Effector memory CD8-positive, alpha-beta T cell (primary cell): ENCODE data around the gene GALNTL6.
"Not testable (repeated sequence)": the region's sequence is repeated elsewhere in the genome, so short reads cannot be mapped to it uniquely, and the experiment has no call there.

Source experiments
- ATAC-seq: fragments of 150-1000 bp; cut with Tn5 transposase; replicated peaks from 2 replicates; pipeline ENCODE4 v1.10.0; 2021; ENCODE audit warnings: mild to moderate bottlenecking, moderate library complexity
- DNase-seq, 3 experiments: peaks; one replicate each; pipeline ENCODE4 v3.0.0; 2021
- H3K27ac Mint-ChIP-seq, 2 donors: one replicate each; pipeline ENCODE4 v1.8.0; 2022; ENCODE audit warnings: mild to moderate bottlenecking in 2 of 2, mixed read lengths in 2 of 2, moderate library complexity in 2 of 2
- H3K27me3 Mint-ChIP-seq, 2 donors: one replicate each; pipeline ENCODE4 v1.8.0; 2022; ENCODE audit warnings: mixed read lengths in 2 of 2
- H3K36me3 Mint-ChIP-seq: one replicate; pipeline ENCODE4 v1.8.0; 2022; ENCODE audit warnings: mild to moderate bottlenecking, moderate library complexity, mixed read lengths; ENCODE audit not compliant: insufficient read depth
- H3K4me1 Mint-ChIP-seq, 2 donors: one replicate each; pipeline ENCODE4 v1.8.0; 2022; ENCODE audit warnings: low read depth in 2 of 2, mixed read lengths in 2 of 2
- H3K4me3 Mint-ChIP-seq, 2 donors: one replicate each; pipeline ENCODE4 v1.8.0; 2022; ENCODE audit warnings: mild to moderate bottlenecking in 2 of 2, mixed read lengths in 2 of 2, moderate library complexity in 2 of 2
- H3K9me3 Mint-ChIP-seq, 2 donors: one replicate each; pipeline ENCODE4 v1.8.0; 2022; ENCODE audit warnings: mixed read lengths in 2 of 2

Gene GALNTL6

DNA sequence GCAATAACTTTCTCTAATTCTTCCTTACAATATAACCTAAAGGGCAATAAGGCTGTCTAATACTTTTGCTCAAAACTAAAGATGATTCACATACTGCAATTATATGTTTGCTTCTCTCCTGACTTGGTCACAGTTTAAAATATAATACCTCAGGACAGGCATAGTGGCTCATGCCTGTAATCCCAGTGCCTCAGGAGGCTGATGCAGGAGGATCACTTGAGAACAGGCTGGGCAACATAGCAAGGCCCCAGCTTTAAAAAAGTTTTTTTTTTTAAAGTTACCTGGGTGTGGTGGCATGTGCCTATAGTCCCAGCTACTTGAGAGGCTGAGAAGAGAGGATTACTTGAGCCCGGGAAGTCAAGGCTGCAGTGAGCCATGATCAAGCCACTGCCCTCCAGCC is 1125.7 kb downstream of the GALNTL6 start:
- no peak for ATAC-seq
- no peaks in the 10 kb centered on the region for H3K4me1 Mint-ChIP-seq

DNA sequence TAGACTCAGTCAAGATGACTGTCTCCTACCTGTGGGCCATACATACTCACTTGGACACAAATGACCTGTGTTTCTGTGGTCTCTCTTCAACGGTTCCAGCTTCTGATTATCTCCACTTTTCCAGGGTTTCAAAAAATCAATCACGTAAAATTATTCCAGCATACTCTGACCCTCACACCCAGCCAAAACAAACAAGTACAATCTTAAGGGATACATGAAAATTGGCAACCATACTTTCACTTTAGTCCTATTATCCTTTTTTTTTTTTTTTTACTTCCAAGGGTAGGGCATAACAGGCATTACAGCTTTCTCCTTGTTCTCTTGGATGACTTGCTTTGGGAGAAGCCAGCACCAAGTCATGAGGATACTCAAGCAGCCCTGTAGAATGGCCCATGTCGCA is 1129.6 kb downstream of the GALNTL6 start:
- DNase-seq (no peak), ATAC-seq (no peak)
- Mint-ChIP-seq H3K4me1 (no peaks in the 10 kb centered on the region), H3K36me3 (no peaks in the 10 kb centered on the region), H3K27me3 (peaks cover 0 to 6% of the 10 kb centered on the region in 2 donors), H3K9me3 (no peaks in the 10 kb centered on the region), H3K4me3 (no peak overlapping the region), H3K27ac (no peak overlapping the region)

More for the DNA sequence above, 1125.7 kb downstream of the GALNTL6 start:
- Mint-ChIP-seq H3K27ac (no peak overlapping the region), H3K36me3 (no peaks in the 10 kb centered on the region), H3K4me3 (no peak overlapping the region), H3K27me3 (peaks cover 0 to 6% of the 10 kb centered on the region in 2 donors), H3K9me3 (no peaks in the 10 kb centered on the region)
- no peak for DNase-seq

DNA sequence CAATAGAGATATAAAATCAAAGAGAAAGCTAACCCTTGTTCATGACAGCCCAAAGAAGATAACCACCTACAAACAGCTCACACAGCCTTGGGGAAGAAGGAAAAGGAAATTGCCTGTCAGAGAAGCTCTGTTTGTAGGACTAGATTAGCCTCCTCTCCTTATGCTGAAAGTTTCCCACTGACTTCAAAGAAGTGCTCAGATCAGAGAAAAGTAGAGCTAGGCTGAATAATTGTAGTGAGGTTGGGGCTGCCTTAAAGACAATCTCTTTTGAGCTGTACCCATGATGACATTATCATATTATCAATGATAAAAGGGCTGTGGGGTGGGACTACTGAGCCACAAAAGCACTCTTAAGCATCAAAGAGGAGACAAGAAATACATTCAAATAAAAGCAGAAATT is 1132.4 kb downstream of the GALNTL6 start:
- no peak for ATAC-seq
- Mint-ChIP-seq H3K36me3 (no peaks in the 10 kb centered on the region), H3K27me3 (peaks cover 5 to 6% of the 10 kb centered on the region in 2 donors), H3K4me3 (no peak overlapping the region), H3K27ac (no peak overlapping the region), H3K9me3 (no peaks in the 10 kb centered on the region), H3K4me1 (no peaks in the 10 kb centered on the region)
- DNase-seq: no peak

DNA sequence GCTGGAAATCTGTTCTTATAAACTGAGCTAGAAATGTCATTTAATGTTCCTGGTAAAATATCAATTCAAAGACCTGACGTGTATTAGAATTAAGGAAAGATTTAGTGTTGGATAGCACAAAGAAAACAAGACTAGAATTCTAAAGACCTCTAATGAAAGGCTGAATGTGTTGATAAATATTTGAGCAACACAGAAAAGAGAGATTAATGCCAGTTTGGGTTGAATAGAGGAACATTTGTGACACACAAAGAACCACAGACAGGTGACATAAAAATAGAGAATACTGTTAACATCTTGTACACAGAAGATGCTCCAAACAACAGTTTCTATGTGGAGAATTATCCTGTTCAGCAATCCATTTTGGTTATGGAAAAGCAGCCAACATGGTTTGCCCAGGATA is 1133.3 kb downstream of the GALNTL6 start:
- Mint-ChIP-seq H3K9me3 (no peaks in the 10 kb centered on the region), H3K4me1 (no peaks in the 10 kb centered on the region), H3K27ac (no peak overlapping the region), H3K27me3 (peaks cover 3 to 5% of the 10 kb centered on the region in 2 donors), H3K4me3 (no peak overlapping the region), H3K36me3 (no peaks in the 10 kb centered on the region)
- DNase-seq: no peak
- no peak for ATAC-seq

DNA sequence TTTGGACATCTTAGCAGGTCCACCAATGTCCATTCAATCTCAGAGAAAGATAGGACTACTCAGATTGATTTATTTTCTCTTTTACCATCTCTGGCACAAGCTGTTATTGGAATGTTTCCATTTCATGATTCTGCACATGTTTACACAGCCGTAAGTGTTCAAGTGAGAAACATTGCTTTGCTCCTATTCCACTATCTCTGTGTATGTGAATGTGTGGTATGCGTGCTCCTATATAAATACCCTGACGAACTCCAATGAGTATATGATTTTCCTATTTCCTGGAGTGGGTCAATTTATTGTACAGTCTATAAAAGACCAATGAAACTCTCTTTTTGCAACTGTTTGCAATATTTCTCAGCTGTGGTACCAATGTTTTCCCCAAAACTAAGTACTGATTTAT is 1134.4 kb downstream of the GALNTL6 start:
- Mint-ChIP-seq H3K27ac (no peak overlapping the region), H3K9me3 (no peaks in the 10 kb centered on the region), H3K4me1 (no peaks in the 10 kb centered on the region), H3K36me3 (no peaks in the 10 kb centered on the region), H3K27me3 (peaks cover 0 to 5% of the 10 kb centered on the region in 2 donors), H3K4me3 (no peak overlapping the region)
- ATAC-seq: no peak
- DNase-seq: no peak

DNA sequence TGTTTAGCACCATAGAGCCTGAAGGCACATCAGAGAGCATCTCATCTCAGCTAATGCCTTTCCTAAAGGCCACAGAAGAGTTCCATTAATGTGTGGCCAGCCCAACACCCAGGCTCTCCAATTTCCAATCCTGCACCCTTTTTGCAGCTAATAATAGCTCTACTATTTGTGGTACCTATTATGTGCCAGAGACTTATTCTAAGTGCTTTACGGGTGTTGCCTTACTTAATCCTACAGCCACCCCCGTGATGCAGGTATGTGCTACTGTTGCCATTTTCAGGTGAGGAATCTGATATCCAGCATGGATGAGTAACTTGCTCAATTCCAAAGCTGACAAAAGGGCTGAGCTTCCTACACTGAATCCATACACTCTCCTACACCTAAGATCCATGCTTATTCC is 1137.8 kb downstream of the GALNTL6 start:
- Mint-ChIP-seq H3K36me3 (no peaks in the 10 kb centered on the region), H3K4me3 (no peak overlapping the region), H3K27ac (no peak overlapping the region), H3K27me3 (peaks cover 0 to 5% of the 10 kb centered on the region in 2 donors), H3K9me3 (no peaks in the 10 kb centered on the region), H3K4me1 (no peaks in the 10 kb centered on the region)
- DNase-seq: no peak
- no peak for ATAC-seq

DNA sequence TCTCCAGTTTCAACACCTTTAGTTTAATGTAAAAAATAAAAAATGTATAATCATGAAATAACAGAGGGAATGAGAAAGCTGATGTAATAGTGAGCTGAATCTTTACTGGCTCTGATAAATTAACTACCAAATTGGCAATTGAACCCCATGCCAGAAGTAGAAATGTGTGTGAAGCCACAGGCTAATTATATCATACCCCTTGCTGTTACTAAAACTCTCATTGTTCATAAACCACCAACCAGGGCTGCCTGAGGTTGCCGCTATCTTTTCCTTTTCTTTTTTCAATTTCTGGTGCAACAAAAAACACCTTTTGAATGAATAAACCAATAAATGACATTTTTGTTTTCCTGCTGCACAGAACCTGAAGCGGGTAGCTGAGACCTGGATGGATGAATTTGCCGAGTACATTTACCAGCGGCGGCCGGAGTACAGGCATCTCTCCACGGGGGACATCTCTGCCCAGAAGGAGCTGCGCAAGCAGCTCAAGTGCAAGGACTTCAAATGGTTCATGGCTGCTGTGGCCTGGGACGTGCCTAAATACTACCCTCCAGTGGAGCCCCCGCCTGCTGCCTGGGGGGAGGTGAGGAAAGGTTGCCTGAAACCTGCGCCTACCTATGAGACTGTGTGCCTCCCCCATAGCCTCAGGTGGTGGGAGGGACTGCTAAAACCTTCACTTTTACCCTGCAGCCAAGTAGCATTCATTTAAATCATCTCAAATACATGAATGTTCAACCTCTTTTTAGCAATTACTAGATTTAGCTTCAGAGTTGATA is 1138.7 kb downstream of the GALNTL6 start:
- H3K27me3 Mint-ChIP-seq: peaks cover 0 to 5% of the 10 kb centered on the region in 2 donors
- H3K27ac Mint-ChIP-seq: no peak overlapping the region
- H3K36me3 Mint-ChIP-seq: no peaks in the 10 kb centered on the region
- DNase-seq (no peak), ATAC-seq (no peak)
- H3K4me3 Mint-ChIP-seq: no peak overlapping the region
- H3K9me3 Mint-ChIP-seq: no peaks in the 10 kb centered on the region
- H3K4me1 Mint-ChIP-seq: no peaks in the 10 kb centered on the region

DNA sequence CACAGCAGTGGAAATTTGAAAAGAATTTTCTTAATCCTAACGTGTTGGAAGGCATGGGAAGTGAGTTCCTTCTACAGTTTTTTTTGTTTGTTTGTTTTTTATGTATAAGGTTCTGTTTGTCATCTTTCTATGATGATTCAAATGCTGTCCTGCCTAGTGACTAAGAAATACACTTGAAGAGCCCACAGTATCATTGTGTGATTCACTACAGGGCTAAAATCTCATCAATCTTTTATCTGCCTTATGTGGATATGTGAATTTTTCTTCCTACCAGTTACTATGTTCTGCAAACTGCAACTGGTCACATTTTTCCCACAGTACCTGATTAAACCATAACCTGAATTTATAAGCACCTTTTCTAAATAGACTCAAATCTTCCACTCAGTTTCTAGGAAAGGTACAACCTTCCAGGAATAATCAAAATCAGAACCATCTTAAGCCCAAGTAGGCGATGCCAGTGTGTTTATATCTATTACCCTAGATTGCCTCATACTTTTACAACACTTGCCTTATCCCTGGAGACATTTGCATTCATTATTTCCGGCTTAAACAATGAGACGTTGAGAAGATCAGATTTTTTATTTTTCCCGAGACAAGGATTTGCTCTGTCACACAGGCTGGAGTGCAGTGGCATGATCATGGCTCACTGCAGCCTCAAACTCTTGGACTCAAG is 1140.8 kb downstream of the GALNTL6 start:
- H3K27me3 Mint-ChIP-seq: peaks cover 0 to 5% of the 10 kb centered on the region in 2 donors
- no peak for DNase-seq
- no peaks in the 10 kb centered on the region for H3K36me3 Mint-ChIP-seq
- H3K9me3 Mint-ChIP-seq: no peaks in the 10 kb centered on the region
- no peaks in the 10 kb centered on the region for H3K4me1 Mint-ChIP-seq
- ATAC-seq: no peak
- H3K4me3 Mint-ChIP-seq: no peak overlapping the region
- H3K27ac Mint-ChIP-seq: no peak overlapping the region

DNA sequence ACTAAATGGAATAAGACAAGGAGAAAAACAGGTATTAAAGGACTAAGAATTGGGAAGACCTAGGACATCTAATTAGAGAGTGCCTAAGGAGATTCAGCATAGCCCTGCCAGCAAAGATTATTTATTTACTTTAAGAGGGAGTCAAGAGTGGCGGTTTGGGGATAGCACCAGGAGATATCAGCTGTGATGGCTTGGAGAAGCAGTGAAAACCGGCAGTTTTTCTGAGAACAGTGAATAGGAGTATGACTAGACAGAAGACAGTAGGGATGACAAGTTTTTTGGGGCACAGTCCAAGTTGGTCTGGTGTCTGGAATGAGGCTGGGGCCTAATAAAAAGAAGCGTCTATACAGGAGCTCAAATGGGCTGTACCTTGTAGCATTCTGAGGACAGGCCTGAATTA is 1143.1 kb downstream of the GALNTL6 start:
- H3K27ac Mint-ChIP-seq, H3K36me3 Mint-ChIP-seq, H3K4me1 Mint-ChIP-seq, H3K9me3 Mint-ChIP-seq, DNase-seq, ATAC-seq, H3K4me3 Mint-ChIP-seq: not testable (repeated sequence)
- peaks cover 0 to 12% of the 10 kb centered on the region in 2 donors for H3K27me3 Mint-ChIP-seq

DNA sequence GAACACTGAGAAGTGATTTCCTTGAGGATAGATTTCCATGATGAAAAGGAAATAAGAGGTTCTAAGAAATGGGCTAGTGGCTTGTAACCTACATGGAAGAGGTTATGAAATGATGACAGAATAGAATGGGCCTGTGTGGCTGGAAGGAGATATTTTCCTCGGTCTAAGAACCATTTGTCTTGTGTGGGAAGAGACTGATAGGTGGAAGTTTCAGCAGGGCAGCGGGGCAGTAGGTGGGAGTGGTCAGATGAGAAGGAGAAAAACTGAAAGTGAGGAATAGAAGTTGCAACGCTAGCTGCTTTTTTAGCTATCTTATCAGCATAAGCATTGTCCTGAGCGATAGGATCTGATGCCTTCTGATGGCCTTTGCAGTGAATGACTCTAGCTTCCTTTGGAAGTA is 1144.0 kb downstream of the GALNTL6 start:
- no peaks in the 10 kb centered on the region for H3K4me1 Mint-ChIP-seq
- no peak overlapping the region for H3K27ac Mint-ChIP-seq
- H3K4me3 Mint-ChIP-seq: no peak overlapping the region
- H3K9me3 Mint-ChIP-seq: peaks cover 0 to 2% of the 10 kb centered on the region in 2 donors
- H3K27me3 Mint-ChIP-seq: peaks cover 0 to 18% of the 10 kb centered on the region in 2 donors
- ATAC-seq (no peak), DNase-seq (no peak)
- no peaks in the 10 kb centered on the region for H3K36me3 Mint-ChIP-seq

DNA sequence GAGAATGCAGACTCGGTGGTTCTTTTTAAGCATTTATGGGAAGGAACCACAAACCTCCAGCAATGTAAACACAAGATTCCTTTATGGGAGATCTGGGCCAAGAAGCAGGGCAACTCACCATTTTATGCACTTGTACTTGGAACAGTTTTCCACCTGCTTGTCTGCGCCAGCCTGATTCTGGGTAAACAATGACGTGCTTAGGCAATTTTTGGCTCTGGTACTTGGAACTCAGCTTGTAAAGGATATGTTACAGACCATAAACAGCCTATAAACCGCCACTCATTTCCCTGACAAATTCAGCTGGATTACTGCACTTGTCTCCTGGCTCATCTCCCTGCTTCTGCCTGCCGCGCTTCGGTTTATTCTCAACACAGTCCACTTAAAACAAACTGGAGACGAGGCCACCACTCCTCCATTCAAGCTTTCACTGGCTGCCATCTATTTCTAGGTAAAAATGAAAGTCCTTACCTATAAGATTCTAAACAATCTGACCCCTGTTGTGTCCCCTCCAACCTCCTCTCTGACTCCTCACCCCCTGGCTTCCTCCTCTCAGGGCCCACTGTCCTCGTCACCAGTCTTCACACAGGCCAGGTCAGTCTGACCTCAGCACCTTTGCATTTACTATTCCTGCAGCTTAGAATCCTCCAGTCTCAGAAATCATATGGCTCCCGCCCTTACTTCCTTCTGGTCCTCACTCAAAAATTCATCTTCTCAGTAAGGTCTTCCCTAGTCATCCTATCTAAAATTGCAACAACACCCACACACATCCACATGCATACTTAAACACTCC is 1149.6 kb downstream of the GALNTL6 start:
- H3K27ac Mint-ChIP-seq: no peak overlapping the region
- DNase-seq: no peak
- H3K4me1 Mint-ChIP-seq: no peaks in the 10 kb centered on the region
- peaks cover 0 to 2% of the 10 kb centered on the region in 2 donors for H3K9me3 Mint-ChIP-seq
- no peak overlapping the region for H3K4me3 Mint-ChIP-seq
- no peak for ATAC-seq
- no peaks in the 10 kb centered on the region for H3K36me3 Mint-ChIP-seq
- peaks cover 0 to 18% of the 10 kb centered on the region in 2 donors for H3K27me3 Mint-ChIP-seq

DNA sequence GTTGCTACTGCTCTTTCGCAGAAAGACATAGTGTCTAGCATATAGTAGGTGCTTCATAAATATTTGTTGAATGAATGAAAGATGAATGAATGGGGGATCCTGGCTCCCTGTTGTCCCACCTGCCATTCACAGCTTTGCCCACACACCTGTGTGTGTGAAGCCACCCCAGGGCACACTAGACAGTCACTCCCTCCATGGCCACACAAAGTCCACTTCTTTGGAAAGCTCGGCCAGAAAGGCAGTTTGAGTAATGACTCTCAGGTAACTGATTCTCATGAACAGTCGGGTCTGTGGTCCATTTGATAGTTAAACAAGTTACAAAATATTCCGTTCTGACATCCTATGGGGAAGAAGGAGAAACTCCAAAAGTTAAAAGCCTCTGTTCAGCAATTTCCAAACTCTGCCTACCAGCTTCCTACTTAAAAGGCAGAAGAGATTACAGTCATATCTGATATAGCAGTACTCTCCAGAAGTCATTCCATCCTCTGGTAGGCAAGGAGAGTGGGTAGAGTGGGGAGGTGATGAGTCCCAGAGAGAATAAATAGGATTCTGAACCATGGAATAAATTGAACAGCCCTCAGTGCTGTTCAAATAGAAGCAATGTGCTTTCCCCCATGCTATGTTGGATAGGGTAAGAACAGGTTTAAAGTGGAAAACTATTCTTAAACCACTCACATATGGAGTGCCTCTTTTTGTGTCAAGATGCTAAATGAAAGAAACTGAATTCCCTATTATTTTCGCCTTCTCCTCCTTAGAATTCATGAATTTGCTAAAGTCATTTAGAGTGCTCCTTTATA is 1150.5 kb downstream of the GALNTL6 start:
- Mint-ChIP-seq H3K27me3 (peaks cover 0 to 18% of the 10 kb centered on the region in 2 donors), H3K36me3 (no peaks in the 10 kb centered on the region), H3K4me1 (no peaks in the 10 kb centered on the region), H3K9me3 (peaks cover under 1 to 4% of the 10 kb centered on the region in 2 donors), H3K27ac (no peak overlapping the region), H3K4me3 (no peak overlapping the region)
- no peak for DNase-seq
- ATAC-seq: no peak

DNA sequence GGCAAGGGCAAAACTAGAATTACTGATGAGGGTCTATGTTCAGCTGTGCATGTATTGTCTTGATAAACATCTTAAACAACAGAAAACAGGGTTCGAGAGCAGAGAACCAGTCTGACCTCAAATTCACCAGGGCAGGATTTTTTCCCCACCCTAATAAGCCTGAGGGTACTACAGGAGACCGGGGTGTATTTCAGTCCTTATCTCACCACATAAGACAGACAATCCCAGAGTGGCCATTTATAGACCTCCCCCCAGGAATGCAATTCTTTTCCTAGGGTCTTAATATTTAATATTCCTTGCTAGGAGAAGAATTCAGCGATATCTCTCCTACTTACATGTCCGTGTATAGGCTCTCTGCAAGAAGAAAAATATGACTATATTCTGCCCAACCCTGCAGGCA is 1157.0 kb downstream of the GALNTL6 start:
- not testable (repeated sequence) for ATAC-seq, DNase-seq, H3K36me3 Mint-ChIP-seq, H3K4me3 Mint-ChIP-seq, H3K27ac Mint-ChIP-seq, H3K4me1 Mint-ChIP-seq
- peaks cover 5 to 15% of the 10 kb centered on the region in 2 donors for H3K9me3 Mint-ChIP-seq
- peaks cover 0 to 14% of the 10 kb centered on the region in 2 donors for H3K27me3 Mint-ChIP-seq
